Measurements from ENCODE around the gene PRIM2. TPM values are rescaled to one million over a fixed set of nuclear protein-coding genes. Genes with fewer than 3 reads are reported as not detected.
"Not testable (repeated sequence)": the region's sequence is repeated elsewhere in the genome, so short reads cannot be mapped to it uniquely, and the experiment has no call there.

PRIM2 gene
- total RNA-seq, 1 donor from 2014 or later: 0.85 TPM

DNA sequence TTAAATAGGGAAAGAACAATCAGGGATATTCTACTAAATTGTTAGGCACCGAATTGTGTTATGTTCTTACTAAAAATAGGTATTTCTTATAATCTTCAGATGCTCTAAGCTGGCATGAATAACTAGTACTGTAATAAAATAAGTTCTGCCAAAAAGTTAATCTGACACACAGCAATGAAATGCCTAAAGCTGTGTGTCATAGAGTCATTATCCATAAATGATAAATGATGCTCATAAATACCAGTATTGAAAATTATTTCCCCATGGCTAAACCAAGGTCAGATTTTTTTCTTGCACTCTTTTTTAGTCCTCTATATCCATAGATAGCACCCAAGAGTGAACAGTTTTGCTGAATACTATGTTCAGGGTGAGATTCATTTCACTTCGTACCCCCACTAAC is 11.7 kb upstream of the PRIM2 start:
- Histone ChIP-seq H3K36me3 (no peaks in the 10 kb centered on the region), H3K27ac (peak overlapping the region; percentile 45 to 52), H3K4me1 (peaks cover 0 to 29% of the 10 kb centered on the region in 2 donors), H3K9me3 (no peaks in the 10 kb centered on the region), H3K4me3 (no peak overlapping the region), H3K27me3 (no peaks in the 10 kb centered on the region)
- TF ChIP-seq, protein P1, sequence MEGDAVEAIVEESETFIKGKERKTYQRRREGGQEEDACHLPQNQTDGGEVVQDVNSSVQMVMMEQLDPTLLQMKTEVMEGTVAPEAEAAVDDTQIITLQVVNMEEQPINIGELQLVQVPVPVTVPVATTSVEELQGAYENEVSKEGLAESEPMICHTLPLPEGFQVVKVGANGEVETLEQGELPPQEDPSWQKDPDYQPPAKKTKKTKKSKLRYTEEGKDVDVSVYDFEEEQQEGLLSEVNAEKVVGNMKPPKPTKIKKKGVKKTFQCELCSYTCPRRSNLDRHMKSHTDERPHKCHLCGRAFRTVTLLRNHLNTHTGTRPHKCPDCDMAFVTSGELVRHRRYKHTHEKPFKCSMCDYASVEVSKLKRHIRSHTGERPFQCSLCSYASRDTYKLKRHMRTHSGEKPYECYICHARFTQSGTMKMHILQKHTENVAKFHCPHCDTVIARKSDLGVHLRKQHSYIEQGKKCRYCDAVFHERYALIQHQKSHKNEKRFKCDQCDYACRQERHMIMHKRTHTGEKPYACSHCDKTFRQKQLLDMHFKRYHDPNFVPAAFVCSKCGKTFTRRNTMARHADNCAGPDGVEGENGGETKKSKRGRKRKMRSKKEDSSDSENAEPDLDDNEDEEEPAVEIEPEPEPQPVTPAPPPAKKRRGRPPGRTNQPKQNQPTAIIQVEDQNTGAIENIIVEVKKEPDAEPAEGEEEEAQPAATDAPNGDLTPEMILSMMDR (IDR thresholded peaks at IDR 0.05): no peak
- no peak for DNase-seq (ENCODE audit: low spot score in 2 of 2)
- intact Hi-C loops (cut with DNase I): no loop called here

DNA sequence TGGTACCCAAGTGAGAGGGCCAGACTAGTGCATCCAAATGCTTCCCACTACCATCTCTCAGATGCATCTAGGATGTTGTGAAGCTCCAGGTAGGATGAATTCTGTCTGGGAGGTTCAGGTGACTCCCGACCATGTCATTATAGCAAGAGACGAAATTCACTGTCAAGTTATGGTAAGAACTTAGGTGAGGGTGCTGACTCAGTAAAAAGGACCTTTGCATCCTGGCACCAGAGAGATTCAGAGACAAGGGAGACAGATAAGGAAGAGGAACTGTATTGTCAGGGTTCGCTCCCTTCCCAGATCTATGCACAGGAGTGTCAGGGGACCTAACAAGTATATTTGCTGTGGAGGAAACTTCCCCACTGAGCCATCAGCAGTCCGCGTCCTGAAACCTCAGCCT is 11.2 kb upstream of the PRIM2 start:
- H3K36me3 ChIP-seq: no peaks in the 10 kb centered on the region
- peaks cover 0 to 29% of the 10 kb centered on the region in 2 donors for H3K4me1 ChIP-seq
- H3K4me3 ChIP-seq: no peak overlapping the region
- intact Hi-C loops (cut with DNase I): no loop called here
- TF ChIP-seq, protein P1 (IDR thresholded peaks at IDR 0.05): no peak
- H3K9me3 ChIP-seq: no peaks in the 10 kb centered on the region
- no peaks in the 10 kb centered on the region for H3K27me3 ChIP-seq
- H3K27ac ChIP-seq: peak overlapping the region in 1 of 2 donors; percentile 5
- no peak for DNase-seq (ENCODE audit: low spot score in 2 of 2)

- no peak overlapping the region for H3K4me3 ChIP-seq
- no peak for DNase-seq (ENCODE audit: low spot score in 2 of 2)
- no peaks in the 10 kb centered on the region for H3K9me3 ChIP-seq
- H3K27ac ChIP-seq: no peak overlapping the region
- TF ChIP-seq, protein P1 (IDR thresholded peaks at IDR 0.05): no peak
- no peaks in the 10 kb centered on the region for H3K36me3 ChIP-seq
- H3K4me1 ChIP-seq: peaks cover 0 to 23% of the 10 kb centered on the region in 2 donors
- intact Hi-C loops (cut with DNase I): no loop called here
- H3K27me3 ChIP-seq: no peaks in the 10 kb centered on the region
Observed at GRCh38 chr6:57307850-57308249, 9.6 kb upstream of the PRIM2 start.

- H3K4me3 ChIP-seq; intact Hi-C loops (cut with DNase I); H3K27ac ChIP-seq; H3K36me3 ChIP-seq; DNase-seq (ENCODE audit: low spot score in 2 of 2); H3K27me3 ChIP-seq; H3K9me3 ChIP-seq: not testable (repeated sequence)
- H3K4me1 ChIP-seq: peaks cover 0 to 26% of the 10 kb centered on the region in 2 donors
Observed at GRCh38 chr6:57308755-57309154, 8.7 kb upstream of the PRIM2 start.

DNA sequence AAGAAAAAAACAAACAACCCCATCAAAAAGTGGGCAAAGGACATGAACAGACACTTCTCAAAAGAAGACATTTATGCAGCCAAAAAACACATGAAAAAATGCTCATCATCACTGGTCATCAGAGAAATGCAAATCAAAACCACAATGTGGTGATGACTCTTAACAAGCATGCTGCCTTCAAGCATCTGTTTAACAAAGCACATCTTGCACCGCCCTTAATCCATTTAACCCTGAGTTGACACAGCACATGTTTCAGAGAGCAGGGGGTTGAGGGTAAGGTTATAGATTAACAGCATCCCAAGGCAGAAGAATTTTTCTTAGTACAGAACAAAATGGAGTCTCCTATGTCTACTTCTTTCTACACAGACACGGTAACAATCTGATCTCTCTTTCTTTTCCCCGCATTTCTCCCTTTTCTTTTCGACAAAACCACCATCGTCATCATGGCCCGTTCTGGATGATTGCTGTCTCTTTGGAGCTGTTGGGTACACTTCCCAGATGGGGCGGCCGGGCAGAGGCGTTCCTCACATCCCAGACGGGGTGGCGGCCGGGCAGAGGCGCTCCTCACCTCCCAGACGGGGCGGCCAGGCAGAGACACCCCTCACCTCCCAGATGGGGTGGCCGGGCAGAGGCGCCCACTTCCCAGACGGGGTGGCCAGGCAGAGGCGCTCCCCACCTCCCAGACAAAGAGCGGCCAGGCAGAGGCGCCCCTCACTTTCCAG is 7.2 kb upstream of the PRIM2 start:
- H3K27ac ChIP-seq; H3K36me3 ChIP-seq; intact Hi-C loops (cut with DNase I); DNase-seq (ENCODE audit: low spot score in 2 of 2); H3K27me3 ChIP-seq; H3K4me3 ChIP-seq; H3K9me3 ChIP-seq: not testable (repeated sequence)
- peaks cover 0 to 19% of the 10 kb centered on the region in 2 donors for H3K4me1 ChIP-seq

- no peaks in the 10 kb centered on the region for H3K36me3 ChIP-seq
- no peak overlapping the region for H3K4me3 ChIP-seq
- DNase-seq (ENCODE audit: low spot score in 2 of 2): no peak
- no peaks in the 10 kb centered on the region for H3K9me3 ChIP-seq
- intact Hi-C loops (cut with DNase I): no loop called here
- H3K27ac ChIP-seq: no peak overlapping the region
- H3K27me3 ChIP-seq: no peaks in the 10 kb centered on the region
- TF ChIP-seq, protein P1 (IDR thresholded peaks at IDR 0.05): no peak
- peaks cover 0 to 18% of the 10 kb centered on the region in 2 donors for H3K4me1 ChIP-seq
Observed at GRCh38 chr6:57310817-57311157, 6.6 kb upstream of the PRIM2 start.

- intact Hi-C loops (cut with DNase I); DNase-seq (ENCODE audit: low spot score in 2 of 2); H3K27ac ChIP-seq: not testable (repeated sequence)
Observed at GRCh38 chr6:57311300-57312003, 6.0 kb upstream of the PRIM2 start.

More at GRCh38 chr6:57311300-57312003, 6.0 kb upstream of the PRIM2 start:
- H3K9me3 ChIP-seq, H3K36me3 ChIP-seq, H3K4me3 ChIP-seq, H3K27me3 ChIP-seq: not testable (repeated sequence)
- H3K4me1 ChIP-seq: peaks cover 0 to 19% of the 10 kb centered on the region in 2 donors

Measured in ascending aorta (tissue), 2 donors.